IMR-90 (cell line): ENCODE data around the gene SMARCA5. TPM values are rescaled to one million over a fixed set of nuclear protein-coding genes. Genes with fewer than 3 reads are reported as not detected.

ENCODE experiments used
- ATAC-seq: fragments of 200-7000 bp; cut with Tn5 transposase; 2 replicates; pipeline ENCODE4 v1.9.1; 2020; ENCODE audit warnings: low read depth, mild to moderate bottlenecking, moderate library complexity
- BruUV-seq: library from RNA; stranded (reverse); fragments of 400-500 nt; replicated peaks from 2 replicates; lab custom pipeline; 2021; lab: Mats Ljungman, UMichigan
- CTCF ChIA-PET: fragments of 300-600 bp; formaldehyde crosslinking; extraction: SDS; loops from one replicate; lab custom pipeline; 2021; ENCODE audit warnings: antibody characterized with exemption; lab: Yijun Ruan, JAX
- POLR2A ChIA-PET: fragments of 300-600 bp; sonication (Branson Sonifier 250); formaldehyde crosslinking; loops from one replicate; lab custom pipeline; 2022; ENCODE audit warnings: antibody characterized with exemption; ENCODE audit not compliant: unreplicated experiment; lab: Charles Lee
- DNase-seq: peaks from one replicate; pipeline ENCODE4 v3.0.0; 2013
- H2AFZ ChIP-seq: replicated peaks from 2 replicates; pipeline ENCODE3; 2013; ENCODE audit warnings: low read length, mild to moderate bottlenecking; ENCODE audit not compliant: poor library complexity
- H2AK5ac ChIP-seq: 2 replicates; pipeline ENCODE4 v1.6.1; 2013; ENCODE audit warnings: low read depth, low read length, inconsistent platforms
- H2AK9ac ChIP-seq: replicated peaks from 2 replicates; pipeline ENCODE3; 2013; ENCODE audit warnings: mild to moderate bottlenecking, low read depth, low read length, moderate library complexity; ENCODE audit not compliant: poor library complexity
- H2BK120ac ChIP-seq: 2 replicates; pipeline ENCODE4 v1.6.1; 2013; ENCODE audit warnings: low read depth, low read length, inconsistent platforms
- H2BK15ac ChIP-seq: 3 replicates; pipeline ENCODE4 v1.6.1; 2013; ENCODE audit warnings: low read depth, low read length, inconsistent platforms
- H2BK20ac ChIP-seq: 2 replicates; pipeline ENCODE4 v1.6.1; 2013; ENCODE audit warnings: low read depth, mild to moderate bottlenecking, inconsistent platforms, low read length, moderate library complexity
- H2BK5ac ChIP-seq: 2 replicates; pipeline ENCODE4 v1.6.1; 2013; ENCODE audit warnings: mild to moderate bottlenecking, low read depth, low read length, inconsistent platforms; ENCODE audit not compliant: poor library complexity, severe bottlenecking
- H3K14ac ChIP-seq: replicated peaks from 2 replicates; pipeline ENCODE4 v1.6.1; 2013; ENCODE audit warnings: low read depth, low read length, inconsistent platforms
- H3K18ac ChIP-seq: 2 replicates; pipeline ENCODE4 v1.6.1; 2013; ENCODE audit warnings: low read depth, low read length, control low read depth
- H3K23ac ChIP-seq: 2 replicates; pipeline ENCODE4 v1.6.1; 2013; ENCODE audit warnings: low read depth, low read length, inconsistent platforms
- H3K27ac ChIP-seq: 2 replicates; pipeline ENCODE4 v1.5.1; 2013; ENCODE audit warnings: mild to moderate bottlenecking, control low read depth, low read length; ENCODE audit not compliant: insufficient read depth
- H3K27me3 ChIP-seq: 2 replicates; pipeline ENCODE4 v1.6.1; 2013; ENCODE audit warnings: low read length; ENCODE audit not compliant: control insufficient read depth, insufficient read depth
- H3K36me3 ChIP-seq: 2 replicates; pipeline ENCODE4 v1.6.1; 2013; ENCODE audit warnings: low read length, mixed read lengths; ENCODE audit not compliant: control insufficient read depth, insufficient read depth
- H3K4ac ChIP-seq: 2 replicates; pipeline ENCODE4 v1.6.1; 2013; ENCODE audit warnings: low read depth, low read length, inconsistent platforms
- H3K4me1 ChIP-seq: 2 replicates; pipeline ENCODE4 v1.6.1; 2013; ENCODE audit warnings: low read length, mixed read lengths; ENCODE audit not compliant: control insufficient read depth, insufficient read depth
- H3K4me2 ChIP-seq: 2 replicates; pipeline ENCODE4 v1.6.1; 2013; ENCODE audit warnings: low read depth, mild to moderate bottlenecking, control low read depth, low read length, moderate library complexity
- H3K4me3 ChIP-seq: 2 replicates; pipeline ENCODE4 v1.5.1; 2013; ENCODE audit warnings: low read depth, mild to moderate bottlenecking, control low read depth, low read length, moderate library complexity; ENCODE audit not compliant: insufficient read depth
- H3K56ac ChIP-seq: 2 replicates; pipeline ENCODE4 v1.6.1; 2013; ENCODE audit warnings: low read length, inconsistent platforms; ENCODE audit not compliant: insufficient read depth; ENCODE audit errors: extremely low read depth
- H3K79me1 ChIP-seq, 2 experiments: 2 replicates each; pipeline ENCODE4 v1.6.1; 2013; ENCODE audit warnings: low read length in 2 of 2, inconsistent platforms in 1 of 2, low read depth in 1 of 2
- H3K9ac ChIP-seq: 2 replicates; pipeline ENCODE4 v1.6.1; 2013; ENCODE audit warnings: low read depth, low read length, control low read depth
- H3K9me1 ChIP-seq: 2 replicates; pipeline ENCODE4 v1.6.1; 2013; ENCODE audit warnings: low read length, inconsistent platforms; ENCODE audit not compliant: insufficient read depth
- H3K9me3 ChIP-seq: 2 replicates; pipeline ENCODE4 v1.6.1; 2013; ENCODE audit warnings: low read length; ENCODE audit not compliant: control insufficient read depth, insufficient read depth
- H4K20me1 ChIP-seq: 2 replicates; pipeline ENCODE4 v1.6.1; 2013; ENCODE audit warnings: low read length, inconsistent platforms; ENCODE audit not compliant: insufficient read depth
- H4K5ac ChIP-seq: 2 replicates; pipeline ENCODE4 v1.6.1; 2013; ENCODE audit warnings: mild to moderate bottlenecking, low read depth, low read length, control low read depth
- H4K8ac ChIP-seq, 2 experiments: 2 replicates each; pipeline ENCODE4 v1.6.1; 2013; ENCODE audit warnings: low read depth in 2 of 2, low read length in 2 of 2, control low read depth in 1 of 2, inconsistent platforms in 1 of 2
- H4K91ac ChIP-seq: 2 replicates; pipeline ENCODE4 v1.6.1; 2013; ENCODE audit warnings: low read depth, low read length, inconsistent platforms; ENCODE audit not compliant: insufficient read depth
- CEBPB ChIP-seq: IDR thresholded peaks from 2 replicates; pipeline ENCODE4 v1.6.1; 2012; ENCODE audit warnings: low read depth, low read length, improper control_type of control experiment
- CHD1 ChIP-seq: IDR thresholded peaks from 2 replicates; pipeline ENCODE4 v1.6.1; 2012; ENCODE audit warnings: low read depth, low read length, improper control_type of control experiment
- CTCF ChIP-seq: conservative IDR thresholded peaks from 2 replicates; pipeline ENCODE4 v1.5.1; 2012; ENCODE audit warnings: mild to moderate bottlenecking, low read depth, low read length, improper control_type of control experiment
- ELK1 ChIP-seq: fragments of 150-350 bp; IDR thresholded peaks from 2 replicates; pipeline ENCODE4 v1.6.1; 2016; ENCODE audit warnings: low read depth, mild to moderate bottlenecking, low read length, moderate library complexity, borderline replicate concordance
- FOS ChIP-seq: fragments of 150-350 bp; IDR thresholded peaks from 2 replicates; pipeline ENCODE4 v1.6.1; 2016; ENCODE audit warnings: low read depth, low read length
- MAFK ChIP-seq: IDR thresholded peaks from 2 replicates; pipeline ENCODE4 v1.6.1; 2012; ENCODE audit warnings: low read depth, low read length, improper control_type of control experiment
- RCOR1 ChIP-seq: IDR thresholded peaks from 2 replicates; pipeline ENCODE4 v1.6.1; 2012; ENCODE audit warnings: mild to moderate bottlenecking, low read length, improper control_type of control experiment; ENCODE audit not compliant: insufficient replicate concordance
- RFX5 ChIP-seq: IDR thresholded peaks from 2 replicates; pipeline ENCODE4 v1.8.0; 2012; ENCODE audit warnings: low read depth, mild to moderate bottlenecking, low read length, moderate library complexity
- SMC3 ChIP-seq: fragments of 150-350 bp; IDR thresholded peaks from 2 replicates; pipeline ENCODE4 v1.6.1; 2016; ENCODE audit warnings: low read depth, mild to moderate bottlenecking, antibody characterized with exemption, low read length, moderate library complexity
- USF2 ChIP-seq: fragments of 150-350 bp; IDR thresholded peaks from 2 replicates; pipeline ENCODE4 v1.6.1; 2017; ENCODE audit warnings: mild to moderate bottlenecking, antibody characterized with exemption, low read length, low read depth
- WGBS, 2 experiments: methylation state at CpG; one replicate each; pipeline versions ENCODE4 v1.1.5 to v1.1.7; 2013; ENCODE audit warnings: missing lambda C conversion rate in 2 of 2; ENCODE audit not compliant: insufficient read length in 1 of 2; ENCODE audit errors: extremely low coverage in 2 of 2; 5-methylcytosine and 5-hydroxymethylcytosine counted together
- dilution Hi-C: fragments of 300-500 bp; cut with HindIII; formaldehyde crosslinking; loops from one replicate; pipeline ENCODE4 v1.14.3; 2018; ENCODE audit warnings: low sequenced_read_pairs; ENCODE audit not compliant: unreplicated experiment
- in situ Hi-C: fragments of 300-500 bp; cut with MboI; formaldehyde crosslinking; loops from 3 replicates; pipeline ENCODE4 v1.14.3; 2019; ENCODE audit warnings: low sequenced_read_pairs, inconsistent platforms, mixed read lengths
- intact Hi-C: fragments of 100-400 bp; cut with micrococcal nuclease; formaldehyde crosslinking; loops from 2 replicates; pipeline ENCODE4 v1.10.0; 2022
- polyA plus RNA-seq, 3 experiments: library from polyadenylated mRNA; depleted of rRNA; stranded (reverse); fragments of >200 nt; gene quantifications; 2 replicates each; pipeline ENCODE4 v1.2.3, GENCODE V29; 2012; ENCODE audit warnings: low replicate concordance in 1 of 3
- total RNA-seq: library from RNA; depleted of rRNA; stranded (reverse); fragments of >200 nt; gene quantifications from 2 replicates; pipeline ENCODE4 v1.2.3, GENCODE V29; 2012

The SMARCA5 gene
- total and polyA plus RNA-seq, 2 of the 4 experiments (the other 2 are of a cell fraction), result 11.5 to 14.7 TPM

GRCh38 chr4:143599827-143600226, 86.3 kb downstream of the SMARCA5 start:
- Histone ChIP-seq H2BK5ac (no peak overlapping the region), H2BK15ac (no peak overlapping the region), H2AFZ (no peak overlapping the region), H4K8ac (no peak overlapping the region), H3K36me3 (no peaks in the 10 kb centered on the region), H3K9me1 (no peaks in the 10 kb centered on the region), H3K79me1 (no peaks in the 10 kb centered on the region), H3K23ac (no peak overlapping the region), H3K4ac (no peak overlapping the region), H2BK120ac (no peak overlapping the region), H3K18ac (no peak overlapping the region), H3K14ac (no peak overlapping the region), H3K9me3 (no peaks in the 10 kb centered on the region), H2AK5ac (no peak overlapping the region), H4K5ac (no peak overlapping the region), H2BK20ac (no peak overlapping the region), H3K4me3 (no peak overlapping the region), H3K56ac (no peak overlapping the region), H4K91ac (no peak overlapping the region), H3K9ac (no peak overlapping the region), H3K27me3 (no peaks in the 10 kb centered on the region), H3K4me1 (no peaks in the 10 kb centered on the region), H3K27ac (no peak overlapping the region), H3K4me2 (no peak overlapping the region), H4K20me1 (no peaks in the 10 kb centered on the region), H2AK9ac (no peak overlapping the region)
- DNase-seq, result no peak
- dilution Hi-C loops, result no loop called here
- TF ChIP-seq RCOR1 (no peak), ELK1 (no peak), MAFK (no peak), CHD1 (no peak), RFX5 (no peak), CTCF (no peak), SMC3 (no peak), FOS (no peak), USF2 (no peak), CEBPB (no peak)
- no CpG with 5 or more reads among the region's 1 CpG for WGBS, 2 experiments
- in situ Hi-C loops, result no loop called here
- no peak for ATAC-seq
- CTCF ChIA-PET, result no interaction called here
- intact Hi-C loops, result no loop called here
- POLR2A ChIA-PET, result no interaction called here
- no TSS peak for BruUV-seq
